GM21717 (cell line): ENCODE measurements around the gene APOA5.

Experiments
- ATAC-seq: cut with Tn5 transposase; IDR thresholded peaks from one replicate; pipeline ENCODE4 v1.9.1; 2021; ENCODE audit warnings: mild to moderate bottlenecking, moderate library complexity; ENCODE audit not compliant: unreplicated experiment

APOA5 gene

DNA sequence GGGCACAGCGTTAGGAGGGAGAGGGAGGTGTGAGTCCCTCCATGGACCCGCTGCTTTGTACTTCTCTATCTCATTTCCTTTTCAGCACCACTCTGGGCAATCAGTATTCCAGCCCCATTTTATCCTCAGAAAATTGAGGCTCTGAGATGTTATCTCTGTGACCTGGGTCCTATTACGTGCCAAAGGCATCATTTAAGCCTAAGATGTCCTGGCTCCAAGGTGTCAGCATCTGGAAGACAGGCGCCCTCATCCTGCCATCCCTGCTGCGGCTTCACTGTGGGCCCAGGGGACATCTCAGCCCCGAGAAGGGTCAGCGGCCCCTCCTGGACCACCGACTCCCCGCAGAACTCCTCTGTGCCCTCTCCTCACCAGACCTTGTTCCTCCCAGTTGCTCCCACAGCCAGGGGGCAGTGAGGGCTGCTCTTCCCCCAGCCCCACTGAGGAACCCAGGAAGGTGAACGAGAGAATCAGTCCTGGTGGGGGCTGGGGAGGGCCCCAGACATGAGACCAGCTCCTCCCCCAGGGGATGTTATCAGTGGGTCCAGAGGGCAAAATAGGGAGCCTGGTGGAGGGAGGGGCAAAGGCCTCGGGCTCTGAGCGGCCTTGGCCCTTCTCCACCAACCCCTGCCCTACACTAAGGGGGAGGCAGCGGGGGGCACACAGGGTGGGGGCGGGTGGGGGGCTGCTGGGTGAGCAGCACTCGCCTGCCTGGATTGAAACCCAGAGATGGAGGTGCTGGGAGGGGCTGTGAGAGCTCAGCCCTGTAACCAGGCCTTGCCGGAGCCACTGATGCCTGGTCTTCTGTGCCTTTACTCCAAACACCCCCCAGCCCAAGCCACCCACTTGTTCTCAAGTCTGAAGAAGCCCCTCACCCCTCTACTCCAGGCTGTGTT, 37.2 kb upstream of the APOA5 start:
- no peak for ATAC-seq

DNA sequence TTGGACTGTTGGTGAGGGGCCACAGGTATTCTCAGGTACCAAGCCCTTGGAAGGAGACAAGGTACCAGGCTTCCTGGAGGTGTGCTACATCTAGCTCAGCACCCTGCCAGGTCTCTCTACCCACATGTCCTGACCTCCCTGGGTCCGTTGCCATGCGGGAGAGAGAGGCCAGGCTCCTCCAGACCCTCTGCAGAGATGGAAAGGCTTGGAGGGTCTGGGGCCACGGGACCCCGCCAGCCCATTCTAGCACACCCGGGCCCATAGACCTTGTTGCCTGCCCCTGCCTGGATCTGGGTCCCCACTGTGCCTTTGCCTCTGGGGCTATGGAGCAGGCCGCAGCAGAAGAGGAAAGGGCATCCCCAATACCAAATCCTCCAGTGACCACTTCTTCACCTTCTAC, 35.8 kb upstream of the APOA5 start:
- ATAC-seq: no peak

DNA sequence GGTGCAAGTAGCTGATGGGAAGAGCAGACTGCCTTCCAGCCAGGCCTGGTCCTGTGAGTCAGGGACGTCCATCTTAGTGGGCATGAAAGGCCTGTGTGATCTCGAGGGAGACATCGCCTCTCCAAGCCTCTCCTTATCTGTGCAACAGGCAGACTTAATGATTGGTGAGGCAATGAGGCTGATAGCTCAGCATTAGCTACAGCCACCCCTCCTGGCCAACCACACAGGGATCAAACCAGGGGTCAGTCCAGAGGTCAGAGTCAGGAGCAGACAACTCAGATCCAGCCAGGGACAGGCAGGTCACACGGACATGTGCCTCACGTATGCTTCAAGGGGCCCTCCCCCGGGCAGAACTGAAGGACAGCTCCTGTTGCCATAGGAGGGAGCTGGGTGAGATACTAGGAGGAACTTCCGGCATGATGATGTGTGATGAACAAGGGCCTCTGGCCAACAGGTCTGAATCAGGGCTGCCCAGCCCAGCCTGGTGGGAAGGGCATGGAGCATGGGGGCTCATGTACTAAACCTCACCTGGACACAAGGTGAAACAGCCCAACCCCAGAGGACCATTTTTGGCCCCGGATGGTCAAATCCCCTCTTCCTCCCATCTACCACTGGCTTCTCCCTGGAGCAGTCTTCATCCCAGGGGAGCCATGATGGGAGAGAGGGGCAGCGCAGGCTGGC, 35.2 kb upstream of the APOA5 start:
- no peak for ATAC-seq

DNA sequence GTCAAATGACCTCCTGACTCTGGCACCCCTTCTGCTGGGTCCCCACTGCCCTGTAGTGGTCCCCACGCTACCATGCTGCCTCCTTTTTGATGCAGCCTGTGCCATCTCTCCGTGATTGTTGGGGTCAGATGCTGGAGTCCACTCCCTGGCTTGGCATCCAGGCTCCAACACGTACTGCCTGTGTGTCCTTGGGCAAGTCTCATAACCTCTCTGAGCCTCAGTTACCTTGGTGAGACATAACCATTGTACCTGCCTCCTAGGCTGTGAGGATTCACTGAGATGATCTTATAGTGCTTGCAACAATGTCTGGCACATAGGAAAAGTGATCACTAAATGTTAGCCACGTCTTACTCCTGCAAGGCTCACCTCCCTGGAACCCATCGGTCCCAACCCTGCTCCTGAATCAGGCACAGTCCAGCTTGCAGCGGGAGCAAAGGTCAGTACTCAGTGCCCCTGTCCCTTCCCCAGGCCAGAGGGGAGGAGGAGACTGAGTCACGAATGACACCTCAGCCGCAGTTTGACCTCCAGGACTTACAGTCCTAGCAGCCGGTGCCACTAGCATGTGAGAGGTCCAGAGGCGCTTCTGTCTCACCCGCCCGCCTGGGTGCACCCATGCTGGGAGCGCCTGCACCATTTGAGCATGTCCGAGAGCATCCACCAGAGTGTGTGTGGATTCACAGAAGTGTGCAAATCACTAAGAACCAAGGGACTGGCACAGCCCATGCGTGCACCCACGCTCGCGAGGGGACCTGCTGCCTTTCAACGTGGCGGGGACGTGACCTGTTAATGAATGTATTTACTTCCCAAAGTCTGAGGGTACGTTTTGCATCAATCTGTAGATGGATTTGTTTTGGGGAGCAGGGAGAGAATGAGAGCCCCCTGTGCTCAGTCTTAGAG, 34.4 kb upstream of the APOA5 start:
- no peak for ATAC-seq

DNA sequence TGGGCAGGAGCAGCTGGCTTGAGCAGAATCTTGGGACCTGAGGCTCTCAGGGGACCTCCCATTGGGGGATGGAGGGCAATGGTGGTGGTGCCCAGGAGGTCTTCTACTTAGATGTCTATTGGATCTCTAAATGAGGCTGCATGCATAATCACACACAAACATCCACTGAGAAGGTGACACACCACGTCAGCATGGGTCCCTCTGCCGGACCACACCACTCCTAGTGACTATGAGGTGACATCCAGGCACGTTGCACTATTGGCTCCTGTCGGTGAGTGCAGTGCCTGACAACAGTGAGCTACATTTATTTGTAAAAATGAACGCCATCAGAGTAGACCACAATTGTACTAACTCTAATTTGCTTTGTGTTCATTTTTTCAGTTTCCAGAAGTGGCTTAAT, 33.8 kb upstream of the APOA5 start:
- ATAC-seq: no peak

DNA sequence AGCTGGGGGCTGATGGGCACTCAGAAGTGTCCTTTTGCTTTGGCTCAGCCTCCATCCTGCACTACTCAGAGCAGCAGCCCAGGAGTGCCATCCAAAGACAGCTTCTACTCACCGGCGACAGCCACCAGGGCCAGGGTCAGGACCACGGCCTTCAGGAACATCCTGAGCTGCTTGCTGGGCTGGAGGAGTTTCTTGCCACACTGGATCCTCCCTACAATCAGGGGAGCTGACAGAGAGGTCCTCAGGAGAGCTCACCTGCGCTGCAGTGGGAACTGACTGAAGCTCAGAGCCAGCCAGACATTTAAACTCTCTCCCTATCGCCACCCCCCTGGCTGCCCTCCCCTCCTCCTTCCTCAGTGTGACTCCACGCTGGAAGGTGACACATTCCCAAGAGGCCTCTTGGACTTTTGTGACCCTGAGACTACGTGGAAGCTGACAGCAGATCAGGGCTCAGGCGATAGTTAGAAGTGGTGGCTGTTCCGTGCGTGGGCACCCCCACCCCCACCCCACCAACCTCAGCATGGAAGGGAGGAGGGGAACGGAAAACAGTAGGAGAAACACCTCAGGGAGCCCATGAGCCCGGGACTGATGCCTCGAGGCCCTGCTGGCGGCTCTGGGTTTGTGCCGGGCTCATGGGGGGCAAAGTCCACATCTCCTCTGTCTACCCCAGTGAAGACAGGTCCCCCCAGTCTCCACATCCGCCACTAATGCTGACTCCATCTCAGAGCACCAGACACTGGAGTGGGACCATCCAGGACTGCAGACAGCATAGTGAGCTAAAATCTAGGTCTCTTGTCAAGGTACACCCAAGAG, 31.6 kb upstream of the APOA5 start, which contains the start of gene APOA4:
TSS of gene APOA4 (minus strand) at position 274 of the 813 bp plus-strand sequence. CDS start at position 161, 113 bp downstream.
- no peak for ATAC-seq

DNA sequence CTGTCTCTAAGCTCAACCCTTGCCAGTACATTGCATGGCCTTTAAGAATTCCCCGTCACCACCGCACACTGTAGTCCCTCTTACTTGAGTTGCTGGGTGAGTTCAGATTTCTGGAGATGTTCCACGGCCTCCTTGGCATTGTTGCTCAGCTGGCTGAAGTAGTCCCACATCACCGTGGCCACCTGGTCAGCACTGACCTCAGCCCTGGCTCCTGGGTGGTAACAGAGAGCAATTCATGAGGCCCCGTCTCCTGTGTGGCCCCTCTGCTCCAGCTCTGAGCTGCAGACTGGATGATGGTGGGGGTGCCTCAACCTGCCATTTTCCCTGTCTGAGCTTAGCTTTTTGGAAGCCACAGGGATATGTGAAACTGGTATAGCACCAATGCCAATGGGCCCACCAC, 30.9 kb upstream of the APOA5 start:
- ATAC-seq: no peak

DNA sequence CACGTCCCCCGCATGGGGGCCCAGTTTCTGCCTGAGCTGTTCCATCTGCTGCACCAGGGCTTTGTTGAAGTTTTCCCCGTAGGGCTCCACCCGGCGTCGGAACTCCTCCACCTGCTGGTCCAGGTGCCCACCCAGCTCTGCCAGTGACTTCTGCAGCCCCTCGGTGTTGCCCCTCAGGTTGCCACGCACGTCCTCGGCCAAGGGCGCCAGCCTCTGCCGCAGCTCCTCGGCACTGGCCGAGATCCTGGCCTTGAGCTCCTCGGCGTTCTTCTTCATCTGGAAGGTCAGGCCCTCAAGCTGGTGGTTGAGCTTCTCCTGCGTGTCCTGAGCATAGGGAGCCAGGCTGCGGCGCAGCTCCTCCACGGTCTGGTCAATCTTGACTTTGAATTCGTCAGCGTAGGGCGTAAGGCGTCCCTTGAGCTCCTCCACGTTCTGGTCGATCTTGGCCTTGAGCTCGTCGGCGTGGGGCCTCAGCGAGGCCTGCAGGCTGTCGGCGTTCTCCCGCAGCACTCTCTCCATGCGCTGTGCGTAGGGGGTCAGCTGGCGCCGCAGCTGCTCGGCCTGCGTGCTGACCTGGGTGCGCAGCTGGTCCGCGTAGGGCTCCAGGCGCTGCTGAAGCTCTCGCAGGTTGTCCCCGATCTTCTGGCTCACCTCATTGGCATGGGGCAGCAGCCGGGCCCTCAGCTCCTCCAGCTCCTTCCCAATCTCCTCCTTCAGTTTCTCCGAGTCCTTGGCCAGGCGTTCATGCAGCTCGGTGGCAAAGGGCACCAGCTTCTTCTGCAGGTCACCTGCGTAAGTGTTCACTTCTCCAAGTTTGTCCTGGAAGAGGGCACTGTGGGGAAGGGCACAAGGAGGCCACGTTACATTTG, 29.6 kb upstream of the APOA5 start:
- ATAC-seq: no peak

DNA sequence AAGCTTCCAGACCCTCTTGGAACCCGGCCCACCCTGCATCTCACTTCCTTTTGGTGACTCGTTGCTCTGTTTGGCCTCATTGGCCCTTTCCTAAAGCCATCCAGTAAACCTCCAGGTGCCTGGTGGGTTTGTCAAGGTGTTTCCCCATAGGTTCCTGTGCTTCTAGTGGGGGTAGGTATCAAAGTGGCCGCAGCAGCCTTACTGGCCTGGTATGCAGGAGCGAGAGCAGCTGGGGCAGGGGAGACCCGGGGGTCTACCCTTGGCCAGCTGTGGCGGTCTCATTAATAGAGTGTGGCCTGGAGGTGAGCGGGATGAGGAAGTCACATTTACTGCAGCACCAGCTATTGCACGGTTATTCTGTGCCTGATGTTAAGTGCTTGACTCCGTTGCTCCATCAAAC, 27.4 kb upstream of the APOA5 start:
- ATAC-seq: no peak

DNA sequence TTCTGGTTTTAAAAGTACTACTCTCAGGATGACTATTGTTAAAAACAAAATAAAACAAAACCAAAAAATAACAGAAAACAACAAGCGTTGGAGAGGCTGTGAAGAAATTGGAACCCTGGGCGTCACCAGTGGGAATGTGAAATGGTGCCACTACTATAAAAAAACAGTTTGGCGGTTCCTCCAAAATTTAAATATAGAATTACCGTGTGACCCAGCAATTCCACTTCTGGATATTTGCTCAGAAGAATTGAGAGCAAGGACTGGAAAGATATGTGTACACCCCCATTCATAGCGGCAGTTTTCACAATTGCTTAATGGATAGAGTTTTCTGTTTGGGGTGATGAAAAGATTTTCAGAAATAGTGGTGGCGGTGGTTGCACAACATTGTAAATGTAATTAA, 22.8 kb upstream of the APOA5 start:
- no peak for ATAC-seq

DNA sequence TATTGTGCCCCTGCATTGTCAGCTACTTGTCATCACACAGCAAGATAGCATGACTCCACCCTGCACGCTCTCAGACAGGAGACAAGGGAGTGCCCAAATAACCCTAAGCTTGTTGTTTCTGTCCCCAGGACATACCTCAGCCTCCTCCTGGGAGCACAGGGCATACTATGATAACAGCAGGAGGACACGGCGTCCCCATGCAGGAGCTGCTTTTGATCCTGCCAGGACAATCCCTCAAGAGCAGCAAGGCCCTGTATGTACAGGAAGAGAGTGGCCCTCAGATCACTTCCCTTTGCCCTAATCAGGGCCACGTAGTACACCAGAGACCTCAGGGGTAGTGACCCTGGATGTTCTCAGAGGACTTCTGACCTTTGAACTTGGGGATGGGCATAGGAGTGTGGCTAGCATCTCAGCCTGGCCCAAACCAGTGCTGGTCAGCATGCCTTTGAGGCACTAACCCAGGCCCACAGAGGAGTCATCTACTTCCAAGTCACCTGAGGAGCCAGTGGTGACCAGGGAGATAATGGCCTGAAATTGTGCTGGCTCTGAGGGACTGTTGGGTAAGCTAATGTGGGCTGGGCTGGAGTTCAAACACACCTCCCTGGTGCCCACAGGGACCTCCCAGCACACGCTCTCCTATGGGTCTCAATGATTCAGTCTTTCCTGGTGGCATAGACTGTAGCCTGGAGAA, 22.2 kb upstream of the APOA5 start:
- ATAC-seq: no peak

DNA sequence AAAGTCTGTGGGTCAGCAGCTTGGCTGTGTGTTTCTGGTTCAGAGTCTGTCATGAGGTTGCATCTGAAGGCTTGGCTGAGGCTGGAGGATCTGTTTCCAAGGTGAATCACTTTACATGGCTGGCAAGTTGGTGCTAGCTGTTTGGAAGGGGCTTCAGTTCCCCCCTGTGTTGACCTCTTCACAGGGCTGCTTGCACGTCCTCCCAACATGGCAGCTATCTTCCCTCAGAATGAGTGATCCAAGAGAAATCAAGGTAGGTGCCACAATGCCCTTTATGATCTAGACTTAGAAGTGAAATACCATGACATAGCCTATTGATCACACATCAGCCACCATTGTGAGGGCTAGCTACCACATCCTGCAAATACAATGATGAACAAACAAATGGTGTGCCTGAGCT, 21.5 kb upstream of the APOA5 start:
- no peak for ATAC-seq

DNA sequence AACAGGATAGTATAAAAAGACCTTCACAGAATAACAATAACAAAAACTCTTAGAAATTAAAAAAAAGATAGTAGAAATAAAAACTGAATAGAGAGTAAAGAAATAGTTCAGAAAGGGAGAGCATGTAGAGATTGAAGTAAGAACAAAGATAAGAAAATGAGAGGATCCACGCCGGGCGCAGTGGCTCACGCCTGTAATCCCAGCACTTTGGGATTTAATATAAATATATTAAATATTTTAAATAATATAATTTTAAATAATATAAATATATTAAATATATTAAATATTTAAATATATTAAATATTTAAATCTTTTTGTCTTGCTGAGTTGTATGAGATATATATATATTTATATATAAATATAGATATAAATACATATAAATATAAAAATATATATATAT, 20.4 kb upstream of the APOA5 start:
- no peak for ATAC-seq

DNA sequence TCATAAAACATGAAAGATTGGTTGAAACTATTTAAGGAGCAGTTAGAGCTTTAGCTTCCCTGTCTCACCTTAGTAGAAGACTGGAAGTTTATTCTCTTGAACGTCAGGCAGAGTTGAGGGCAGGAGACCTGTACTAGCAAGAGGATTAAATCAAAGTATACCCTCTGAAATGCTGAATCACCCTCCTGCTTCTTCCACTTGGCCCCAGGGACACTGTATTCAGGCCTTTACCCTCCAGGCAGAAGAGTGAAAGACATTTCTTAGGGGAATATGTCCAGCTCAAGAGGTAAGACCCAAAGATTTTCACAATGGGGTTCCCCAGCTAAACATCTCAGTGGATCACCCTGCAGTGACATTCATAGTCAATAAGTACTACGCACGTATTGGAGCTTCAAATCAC, 19.5 kb upstream of the APOA5 start:
- ATAC-seq: no peak

DNA sequence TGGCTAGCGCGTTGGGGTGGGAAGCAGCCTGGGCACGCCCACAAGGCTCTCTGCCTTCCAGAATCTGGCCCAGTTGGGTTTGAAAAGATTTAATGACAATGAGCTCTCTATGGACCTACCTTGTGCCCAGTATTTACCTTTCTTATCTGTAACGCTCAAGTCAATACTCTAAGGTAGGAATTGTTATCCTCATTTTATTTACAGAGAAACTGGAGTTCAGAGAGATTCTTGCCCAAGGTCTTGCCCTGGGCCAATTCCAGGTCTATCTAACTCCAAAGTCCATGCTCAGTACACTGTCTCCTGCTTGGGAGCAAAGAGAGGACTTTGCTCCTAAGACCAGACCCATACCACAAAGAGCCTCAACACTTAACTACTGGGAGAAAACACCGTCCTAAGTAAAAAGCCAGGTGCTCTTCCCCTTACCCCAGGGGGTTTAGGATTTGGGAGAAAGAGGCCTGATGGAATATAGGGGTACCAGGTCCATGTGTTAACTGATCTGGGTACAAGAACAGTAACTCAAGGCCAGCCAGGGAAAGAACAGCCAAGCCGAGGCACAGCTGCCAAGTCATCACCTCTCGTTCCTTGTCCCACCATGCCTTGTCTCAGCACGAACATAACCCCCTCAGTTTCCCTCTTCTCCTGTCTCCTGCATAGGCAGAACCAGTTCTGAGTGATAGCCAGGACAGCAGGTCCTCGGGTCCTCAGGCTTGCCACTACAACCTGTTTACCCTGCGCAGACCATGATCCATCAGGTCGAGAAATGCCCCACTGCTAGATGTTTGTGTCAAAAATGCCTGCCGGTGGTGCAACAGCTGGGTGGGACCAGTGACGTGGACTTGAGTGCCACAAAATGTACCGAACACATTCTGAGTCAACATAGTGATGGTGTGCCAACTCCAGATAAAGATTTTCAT, 16.8 kb upstream of the APOA5 start:
- no peak for ATAC-seq

DNA sequence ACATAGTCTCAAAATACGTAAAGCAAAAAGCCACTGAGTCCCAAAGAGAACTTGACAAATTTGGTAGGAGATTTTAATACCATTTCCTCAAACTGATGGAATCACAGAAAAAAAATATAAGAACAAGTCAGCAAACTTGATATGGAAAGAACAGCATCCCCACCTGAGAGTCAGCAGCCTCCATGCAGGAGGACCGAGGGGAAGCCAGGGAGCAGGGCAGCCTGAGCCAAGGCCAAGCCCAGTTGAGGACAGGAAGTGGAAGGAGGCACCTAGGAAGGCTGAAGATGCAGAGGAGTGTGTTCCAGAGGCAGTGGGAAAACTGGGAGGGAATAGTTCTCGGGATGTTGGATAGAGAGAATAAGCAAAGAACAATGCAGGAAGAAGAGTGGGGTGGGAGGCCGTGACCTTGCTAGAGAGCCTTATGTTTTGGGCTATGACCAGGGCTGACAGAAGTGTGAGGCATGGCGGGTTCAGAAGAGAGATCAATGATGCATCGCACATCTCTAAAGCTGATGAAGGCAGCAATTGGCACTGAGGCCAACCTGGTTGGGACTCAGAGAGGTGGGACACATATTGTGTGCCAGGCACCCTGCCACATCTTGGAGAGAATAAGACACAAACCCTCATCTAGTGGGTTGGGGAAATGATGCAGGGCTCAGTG, 16.1 kb upstream of the APOA5 start:
- ATAC-seq: no peak

DNA sequence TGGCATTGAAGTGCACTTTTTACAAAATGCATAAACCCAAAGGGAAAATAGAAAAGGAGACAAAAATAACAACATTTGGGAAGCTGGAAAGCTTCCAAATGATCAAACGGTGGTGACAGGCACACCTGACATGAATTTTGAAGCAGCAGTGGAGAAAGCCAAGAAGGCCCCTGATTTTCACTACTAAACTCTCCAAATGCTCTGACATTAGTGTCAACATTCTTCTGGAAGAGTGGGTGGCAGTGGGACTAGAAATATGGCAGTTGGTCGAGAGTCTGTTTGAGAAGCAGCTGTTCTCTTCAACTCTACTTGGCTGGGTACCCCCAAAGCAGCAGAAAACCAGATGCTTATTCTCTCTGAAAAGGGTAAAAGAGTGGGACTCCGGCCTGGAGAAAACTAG, 12.3 kb upstream of the APOA5 start:
- ATAC-seq: no peak
